Colonic mucosa (tissue), 4 donors: ENCODE results near the gene LARGE2. TPM values are rescaled to one million over a fixed set of nuclear protein-coding genes. Genes with fewer than 3 reads are reported as not detected.

Experiments used
- DNase-seq: peaks from one replicate; pipeline ENCODE4 v3.0.0-alpha.2; 2020
- H3K27ac ChIP-seq: fragments of 200-600 bp; one replicate; pipeline ENCODE4 v1.8.0; 2021
- H3K27me3 ChIP-seq: fragments of 200-600 bp; one replicate; pipeline ENCODE4 v1.8.0; 2021
- H3K36me3 ChIP-seq: fragments of 200-600 bp; one replicate; pipeline ENCODE4 v1.8.0; 2021
- H3K4me1 ChIP-seq: fragments of 200-600 bp; one replicate; pipeline ENCODE4 v1.8.0; 2021; ENCODE audit warnings: mild to moderate bottlenecking
- H3K4me3 ChIP-seq: fragments of 200-600 bp; one replicate; pipeline ENCODE4 v1.8.0; 2021
- H3K9ac ChIP-seq, 2 donors: one replicate each; pipeline ENCODE4 v1.7.0; 2013; ENCODE audit warnings: control low read depth in 2 of 2, low read depth in 2 of 2, low read length in 2 of 2
- H3K9me3 ChIP-seq: fragments of 200-600 bp; one replicate; pipeline ENCODE4 v1.8.0; 2021
- intact Hi-C: fragments of 100-400 bp; cut with DNase I; formaldehyde crosslinking; loops from one replicate; pipeline ENCODE4 v1.14.1; 2022
- total RNA-seq, 2 donors: library from RNA; stranded (reverse); fragmentation: NEBNext Ultra II Directional in 1 of 2; extraction: Animal tissue kit (Norgen Biotek cat#: 25700) in 1 of 2; gene quantifications; one replicate each; pipeline ENCODE4 v1.2.1, GENCODE V29; 2021
- TF ChIP-seq, protein P1 (sequence below): fragments of 200-600 bp; IDR thresholded peaks from one replicate; pipeline ENCODE4 v1.8.0; 2022; ENCODE audit warnings: antibody characterized with exemption, mild to moderate bottlenecking
- donor health status: healthy.
- donor health status: DM: no; HTN: no; CAD: no.
- donor health status: DM: no; HTN: no; CAD: no.

The LARGE2 gene
- total RNA-seq, 2 donors from 2014 or later, result 4.1 to 7.5 TPM

DNA sequence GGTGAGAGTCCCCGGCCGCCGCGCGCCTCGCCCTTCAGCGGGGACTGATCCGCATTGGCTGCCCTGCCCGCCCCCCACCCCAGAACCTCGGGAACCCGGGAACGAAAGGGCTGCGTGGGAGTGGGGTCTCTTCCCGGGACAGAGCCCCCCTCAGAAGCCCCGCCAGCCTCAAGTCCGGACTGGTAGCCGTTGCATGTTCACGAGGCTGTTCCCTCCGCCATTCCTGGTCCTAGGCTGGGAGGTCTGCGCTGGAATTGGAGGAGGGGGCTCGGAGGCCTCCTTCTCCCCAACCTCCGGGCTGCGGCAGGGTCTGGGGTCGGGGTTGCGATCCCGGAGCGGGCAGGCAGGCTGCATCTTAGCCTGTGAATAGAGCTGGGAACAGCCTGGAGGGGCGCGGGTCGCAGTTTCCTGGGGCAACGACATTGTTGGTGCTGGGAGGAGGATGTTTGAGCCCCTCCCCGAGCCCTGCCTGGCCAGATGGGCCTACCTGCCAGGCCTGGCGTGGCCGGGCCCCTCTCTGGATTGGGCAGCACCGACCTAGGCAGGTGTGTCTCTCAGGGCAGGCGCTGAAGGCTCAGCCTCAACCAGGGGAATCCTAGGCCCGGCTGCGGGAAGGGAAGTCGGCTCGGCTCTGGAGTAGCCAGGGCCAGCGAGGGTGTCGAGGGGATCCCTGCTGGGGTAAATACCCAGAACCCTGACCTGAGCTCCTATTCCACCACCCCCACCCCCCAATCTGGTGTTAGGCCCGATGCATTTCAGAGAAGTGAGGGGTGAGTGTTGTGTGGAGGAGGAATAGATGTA, 36.3 kb upstream of the LARGE2 start:
- H3K4me1 ChIP-seq, result peaks cover 4% of the 10 kb centered on the region
- intact Hi-C loops, result no loop called here
- TF ChIP-seq, protein P1, sequence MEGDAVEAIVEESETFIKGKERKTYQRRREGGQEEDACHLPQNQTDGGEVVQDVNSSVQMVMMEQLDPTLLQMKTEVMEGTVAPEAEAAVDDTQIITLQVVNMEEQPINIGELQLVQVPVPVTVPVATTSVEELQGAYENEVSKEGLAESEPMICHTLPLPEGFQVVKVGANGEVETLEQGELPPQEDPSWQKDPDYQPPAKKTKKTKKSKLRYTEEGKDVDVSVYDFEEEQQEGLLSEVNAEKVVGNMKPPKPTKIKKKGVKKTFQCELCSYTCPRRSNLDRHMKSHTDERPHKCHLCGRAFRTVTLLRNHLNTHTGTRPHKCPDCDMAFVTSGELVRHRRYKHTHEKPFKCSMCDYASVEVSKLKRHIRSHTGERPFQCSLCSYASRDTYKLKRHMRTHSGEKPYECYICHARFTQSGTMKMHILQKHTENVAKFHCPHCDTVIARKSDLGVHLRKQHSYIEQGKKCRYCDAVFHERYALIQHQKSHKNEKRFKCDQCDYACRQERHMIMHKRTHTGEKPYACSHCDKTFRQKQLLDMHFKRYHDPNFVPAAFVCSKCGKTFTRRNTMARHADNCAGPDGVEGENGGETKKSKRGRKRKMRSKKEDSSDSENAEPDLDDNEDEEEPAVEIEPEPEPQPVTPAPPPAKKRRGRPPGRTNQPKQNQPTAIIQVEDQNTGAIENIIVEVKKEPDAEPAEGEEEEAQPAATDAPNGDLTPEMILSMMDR, result no peak
- H3K9me3 ChIP-seq, result no peaks in the 10 kb centered on the region
- no peak overlapping the region for H3K9ac ChIP-seq
- no peaks in the 10 kb centered on the region for H3K36me3 ChIP-seq
- no peaks in the 10 kb centered on the region for H3K27me3 ChIP-seq
- peak overlapping the region; percentile 45 for H3K4me3 ChIP-seq
- H3K27ac ChIP-seq, result no peak overlapping the region
- no peak for DNase-seq

DNA sequence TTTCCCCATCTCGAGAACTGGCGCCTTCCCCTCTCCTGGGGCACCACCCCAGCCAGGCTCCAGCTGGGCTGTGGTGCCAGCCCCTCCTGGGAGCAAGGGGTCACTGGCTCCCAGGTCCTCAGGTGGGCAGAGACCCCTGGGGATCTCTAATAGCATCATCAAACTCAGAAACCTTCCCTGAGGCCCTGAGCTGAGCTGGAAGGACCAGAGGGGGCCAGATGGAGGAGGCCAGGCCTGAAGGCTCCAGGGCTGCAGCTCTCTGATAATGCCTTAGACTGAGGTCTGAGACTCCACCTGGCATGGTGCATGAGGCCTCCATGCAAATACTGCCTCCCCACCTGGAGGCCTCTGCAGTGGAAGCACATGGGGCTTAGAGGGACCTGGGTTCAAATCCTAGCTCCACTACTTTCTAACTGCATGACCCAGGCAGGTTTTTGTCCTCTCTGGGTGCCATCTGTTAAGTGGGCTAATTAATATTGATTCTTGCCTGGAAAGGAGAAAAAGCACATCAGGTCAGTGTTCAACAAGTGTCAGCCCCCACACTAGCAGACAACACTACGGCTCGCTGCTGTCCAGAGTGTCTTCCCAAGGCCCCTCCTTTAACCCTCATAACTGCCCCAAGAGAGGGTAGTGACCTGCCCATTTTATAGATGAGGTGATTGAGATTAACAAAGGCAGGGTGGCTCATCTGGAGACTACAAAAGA, 35.5 kb upstream of the LARGE2 start:
- Histone ChIP-seq H3K27me3 (no peaks in the 10 kb centered on the region), H3K4me1 (peaks cover 4% of the 10 kb centered on the region), H3K9me3 (no peaks in the 10 kb centered on the region), H3K36me3 (no peaks in the 10 kb centered on the region), H3K27ac (no peak overlapping the region), H3K9ac (no peak overlapping the region), H3K4me3 (no peak overlapping the region)
- no peak for DNase-seq
- TF ChIP-seq, protein P1, result no peak
- intact Hi-C loops, result no loop called here

DNA sequence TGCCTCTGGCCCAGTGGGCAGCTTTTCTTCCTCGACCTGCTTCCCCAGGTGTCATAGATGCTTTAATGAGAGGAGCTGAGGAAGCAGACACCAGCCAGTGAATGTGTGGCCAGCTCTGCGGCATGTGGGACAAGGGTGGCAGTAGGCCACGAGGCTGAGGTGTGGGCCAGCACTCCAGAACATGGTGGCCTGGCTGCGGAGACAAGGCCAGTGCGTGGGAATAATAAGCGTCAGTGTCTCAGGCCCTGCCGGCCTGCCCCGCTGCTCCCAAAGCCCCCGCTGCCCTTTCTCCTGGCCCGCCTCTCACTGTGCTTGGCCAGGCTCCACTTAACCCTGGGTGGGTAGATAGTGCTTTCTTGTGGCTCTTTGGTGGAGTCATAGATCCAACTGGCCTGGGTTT, 34.9 kb upstream of the LARGE2 start:
- Histone ChIP-seq H3K4me3 (no peak overlapping the region), H3K36me3 (no peaks in the 10 kb centered on the region), H3K27ac (no peak overlapping the region), H3K27me3 (no peaks in the 10 kb centered on the region), H3K9ac (no peak overlapping the region), H3K4me1 (peaks cover 4% of the 10 kb centered on the region), H3K9me3 (no peaks in the 10 kb centered on the region)
- TF ChIP-seq, protein P1, result no peak
- no peak for DNase-seq
- intact Hi-C loops, result no loop called here

DNA sequence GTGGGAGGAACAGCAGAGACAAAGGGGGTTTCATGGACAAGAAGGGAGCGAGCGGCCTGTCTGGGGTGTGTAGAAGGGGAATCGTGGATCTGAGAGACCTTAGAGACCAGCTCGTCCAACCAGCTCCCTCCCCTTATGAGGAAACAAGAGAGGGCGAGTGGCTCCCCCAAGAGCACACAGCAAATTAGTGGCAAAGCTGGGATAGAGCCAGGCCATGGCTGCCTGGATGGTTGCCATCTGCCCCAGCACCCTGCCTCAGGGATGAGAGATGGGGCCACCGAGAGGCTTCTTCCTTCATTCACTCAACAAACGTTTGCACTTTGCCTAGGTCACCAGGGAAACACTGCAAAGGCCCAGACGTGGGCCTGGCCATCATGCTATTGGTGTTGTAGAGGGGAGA, 32.9 kb upstream of the LARGE2 start:
- no peak for DNase-seq
- TF ChIP-seq, protein P1, result no peak
- H3K9ac ChIP-seq, result no peak overlapping the region
- intact Hi-C loops, result no loop called here
- H3K36me3 ChIP-seq, result no peaks in the 10 kb centered on the region
- no peak overlapping the region for H3K4me3 ChIP-seq
- no peaks in the 10 kb centered on the region for H3K9me3 ChIP-seq
- H3K27me3 ChIP-seq, result no peaks in the 10 kb centered on the region
- no peak overlapping the region for H3K27ac ChIP-seq
- H3K4me1 ChIP-seq, result peaks cover 4% of the 10 kb centered on the region

DNA sequence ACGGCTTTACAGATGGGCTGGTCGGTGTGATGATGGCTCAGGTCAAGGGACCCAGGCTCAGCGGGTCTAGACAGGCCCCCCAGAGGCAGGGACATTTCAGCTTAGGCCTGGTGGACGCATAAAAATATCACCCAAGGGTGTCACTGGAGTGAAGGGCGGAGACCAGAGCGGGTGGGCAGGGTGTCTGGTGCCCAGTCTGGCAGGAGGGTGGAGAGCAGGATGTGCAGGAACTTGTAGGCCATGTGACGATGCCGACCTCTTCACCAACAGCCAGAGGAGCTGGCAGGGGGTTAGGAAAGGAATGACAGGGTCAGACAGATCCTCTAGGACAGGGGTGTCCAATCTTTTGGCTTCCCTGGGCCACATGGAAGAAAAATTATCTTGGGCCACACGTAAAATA, 32.5 kb upstream of the LARGE2 start:
- H3K27ac ChIP-seq, result no peak overlapping the region
- intact Hi-C loops, result no loop called here
- no peak for DNase-seq
- H3K27me3 ChIP-seq, result no peaks in the 10 kb centered on the region
- H3K4me3 ChIP-seq, result no peak overlapping the region
- H3K36me3 ChIP-seq, result no peaks in the 10 kb centered on the region
- H3K4me1 ChIP-seq, result peaks cover 4% of the 10 kb centered on the region
- no peak overlapping the region for H3K9ac ChIP-seq
- TF ChIP-seq, protein P1, result no peak
- no peaks in the 10 kb centered on the region for H3K9me3 ChIP-seq
